Neural progenitor cell (in vitro differentiated cells): ENCODE results near the gene ALG12. TPM values are rescaled to one million over a fixed set of nuclear protein-coding genes. Genes with fewer than 3 reads are reported as not detected.

Source experiments
- DNase-seq: peaks from one replicate; pipeline ENCODE4 v3.0.0-alpha.2; 2016; ENCODE audit warnings: low spot score
- H2AFZ ChIP-seq: fragments of 200-600 bp; sonication (generic); replicated peaks from 2 replicates; pipeline ENCODE4 v1.6.1; 2016; ENCODE audit warnings: antibody characterized with exemption
- H3F3A ChIP-seq: fragments of 200-600 bp; sonication (generic); 2 replicates; pipeline ENCODE4 v1.6.1; 2016; ENCODE audit warnings: antibody characterized with exemption, low read depth
- H3K27ac ChIP-seq: fragments of 200-600 bp; sonication (generic); 2 replicates; pipeline ENCODE4 v1.5.1; 2016; ENCODE audit warnings: mild to moderate bottlenecking
- H3K27me3 ChIP-seq: fragments of 200-600 bp; sonication (generic); 2 replicates; pipeline ENCODE4 v1.6.1; 2016; ENCODE audit warnings: mild to moderate bottlenecking, moderate library complexity
- H3K36me3 ChIP-seq: fragments of 200-600 bp; sonication (generic); 2 replicates; pipeline ENCODE4 v1.5.1; 2016
- H3K4me1 ChIP-seq: fragments of 200-600 bp; sonication (generic); 2 replicates; pipeline ENCODE4 v1.6.1; 2016; ENCODE audit warnings: mixed run types
- H3K4me2 ChIP-seq: fragments of 200-600 bp; sonication (generic); 2 replicates; pipeline ENCODE4 v1.6.1; 2016
- H3K4me3 ChIP-seq: fragments of 200-600 bp; sonication (generic); 2 replicates; pipeline ENCODE4 v1.5.1; 2016
- H3K79me2 ChIP-seq: fragments of 200-600 bp; sonication (generic); 2 replicates; pipeline ENCODE4 v1.6.1; 2016; ENCODE audit warnings: low read depth
- H3K9ac ChIP-seq: fragments of 200-600 bp; sonication (generic); 2 replicates; pipeline ENCODE4 v1.6.1; 2016
- H3K9me3 ChIP-seq: fragments of 200-600 bp; sonication (generic); 2 replicates; pipeline ENCODE4 v1.5.1; 2016; ENCODE audit warnings: low read depth
- H4K20me1 ChIP-seq: fragments of 200-600 bp; sonication (generic); 2 replicates; pipeline ENCODE4 v1.6.1; 2016; ENCODE audit warnings: low read depth
- H3K27ac Mint-ChIP-seq: 3 replicates; pipeline ENCODE4 v1.8.0; 2021; ENCODE audit warnings: mixed read lengths
- H3K27me3 Mint-ChIP-seq: 2 replicates; pipeline ENCODE4 v1.8.0; 2022; ENCODE audit warnings: low read depth, mild to moderate bottlenecking, inconsistent platforms, moderate library complexity, mixed read lengths; ENCODE audit not compliant: insufficient read depth
- H3K36me3 Mint-ChIP-seq: 3 replicates; pipeline ENCODE4 v1.8.0; 2021; ENCODE audit warnings: mixed read lengths
- H3K4me1 Mint-ChIP-seq: 3 replicates; pipeline ENCODE4 v1.8.0; 2021; ENCODE audit warnings: mixed read lengths
- H3K4me3 Mint-ChIP-seq: 3 replicates; pipeline ENCODE4 v1.8.0; 2021; ENCODE audit warnings: mild to moderate bottlenecking, moderate library complexity, mixed read lengths
- H3K9me3 Mint-ChIP-seq: 3 replicates; pipeline ENCODE4 v1.8.0; 2020; ENCODE audit warnings: mixed read lengths
- CTCF ChIP-seq: fragments of 200-600 bp; sonication (generic); IDR thresholded peaks from 2 replicates; pipeline ENCODE4 v1.5.1; 2017; ENCODE audit warnings: antibody characterized with exemption, mild to moderate bottlenecking
- EZH2 ChIP-seq: fragments of 200-600 bp; sonication (generic); IDR thresholded peaks from 2 replicates; pipeline ENCODE4 v1.6.1; 2017; ENCODE audit warnings: antibody characterized with exemption, mild to moderate bottlenecking, moderate library complexity
- EZH2phosphoT487 ChIP-seq: fragments of 200-600 bp; sonication (generic); IDR thresholded peaks from 2 replicates; pipeline ENCODE4 v1.6.1; 2017; ENCODE audit warnings: antibody characterized with exemption
- total RNA-seq: library from RNA; depleted of rRNA; stranded (reverse); fragments of >200 nt; gene quantifications from 2 replicates; pipeline ENCODE4 v1.2.3, GENCODE V29; 2015; ENCODE audit warnings: low replicate concordance

The ALG12 gene
- total RNA-seq, 1 donor from 2014 or later, result 4.9 TPM

GRCh38 chr22:49904040-49904369 is 14.2 kb downstream of the ALG12 start:
- Mint-ChIP-seq H3K36me3 (peaks cover 29% of the 10 kb centered on the region), H3K27ac (no peak overlapping the region), H3K4me1 (peaks cover 7% of the 10 kb centered on the region), H3K9me3 (peaks cover 4% of the 10 kb centered on the region), H3K27me3 (peaks cover 13% of the 10 kb centered on the region), H3K4me3 (no peak overlapping the region)
- no peaks in the 10 kb centered on the region for H4K20me1 ChIP-seq
- peaks cover 23% of the 10 kb centered on the region for H3F3A ChIP-seq
- no peak for DNase-seq
- H3K27ac ChIP-seq, result no peak overlapping the region
- no peak overlapping the region for H3K4me2 ChIP-seq
- H3K4me3 ChIP-seq, result no peak overlapping the region
- H3K4me1 ChIP-seq, result no peaks in the 10 kb centered on the region
- no peaks in the 10 kb centered on the region for H3K27me3 ChIP-seq
- H3K36me3 ChIP-seq, result no peaks in the 10 kb centered on the region
- no peak for TF ChIP-seq CTCF
- no peak for TF ChIP-seq EZH2phosphoT487
- TF ChIP-seq EZH2, result no peak
- H3K9ac ChIP-seq, result no peak overlapping the region
- no peak overlapping the region for H2AFZ ChIP-seq
- no peaks in the 10 kb centered on the region for H3K9me3 ChIP-seq
- H3K79me2 ChIP-seq, result no peaks in the 10 kb centered on the region

- H4K20me1 ChIP-seq, result no peaks in the 10 kb centered on the region
- H2AFZ ChIP-seq, result no peak overlapping the region
- peaks cover 7% of the 10 kb centered on the region for H3K4me1 Mint-ChIP-seq
- peaks cover 23% of the 10 kb centered on the region for H3F3A ChIP-seq
- H3K27ac Mint-ChIP-seq, result no peak overlapping the region
- no peaks in the 10 kb centered on the region for H3K27me3 ChIP-seq
- TF ChIP-seq CTCF (no peak), EZH2 (no peak), EZH2phosphoT487 (no peak)
- no peaks in the 10 kb centered on the region for H3K9me3 ChIP-seq
- H3K4me2 ChIP-seq, result no peak overlapping the region
- H3K27ac ChIP-seq, result no peak overlapping the region
- H3K4me1 ChIP-seq, result no peaks in the 10 kb centered on the region
- no peaks in the 10 kb centered on the region for H3K36me3 ChIP-seq
- peaks cover 4% of the 10 kb centered on the region for H3K9me3 Mint-ChIP-seq
- no peak overlapping the region for H3K9ac ChIP-seq
- no peaks in the 10 kb centered on the region for H3K79me2 ChIP-seq
- no peak for DNase-seq
- H3K4me3 ChIP-seq, result no peak overlapping the region
- peaks cover 33% of the 10 kb centered on the region for H3K36me3 Mint-ChIP-seq
- H3K27me3 Mint-ChIP-seq, result peaks cover 13% of the 10 kb centered on the region
- no peak overlapping the region for H3K4me3 Mint-ChIP-seq
Measured at GRCh38 chr22:49903322-49904039, 14.8 kb downstream of the ALG12 start.

- Histone ChIP-seq H3K79me2 (no peaks in the 10 kb centered on the region), H3K36me3 (no peaks in the 10 kb centered on the region), H3F3A (peaks cover 23% of the 10 kb centered on the region), H3K4me1 (no peaks in the 10 kb centered on the region), H3K9ac (no peak overlapping the region), H3K9me3 (no peaks in the 10 kb centered on the region), H2AFZ (no peak overlapping the region), H3K4me3 (no peak overlapping the region), H4K20me1 (no peaks in the 10 kb centered on the region), H3K4me2 (no peak overlapping the region), H3K27ac (no peak overlapping the region), H3K27me3 (no peaks in the 10 kb centered on the region)
- no peak overlapping the region for H3K4me3 Mint-ChIP-seq
- no peak overlapping the region for H3K27ac Mint-ChIP-seq
- peaks cover 13% of the 10 kb centered on the region for H3K27me3 Mint-ChIP-seq
- TF ChIP-seq CTCF (no peak), EZH2 (no peak), EZH2phosphoT487 (no peak)
- H3K36me3 Mint-ChIP-seq, result peaks cover 40% of the 10 kb centered on the region
- DNase-seq, result no peak
- H3K9me3 Mint-ChIP-seq, result peaks cover 4% of the 10 kb centered on the region
- peaks cover 7% of the 10 kb centered on the region for H3K4me1 Mint-ChIP-seq
Measured at GRCh38 chr22:49901457-49901856, 16.8 kb downstream of the ALG12 start.
